Posterior cingulate gyrus (tissue), 11 donors: ENCODE data around the gene LGR4.
"Not testable (repeated sequence)": the region's sequence is repeated elsewhere in the genome, so short reads cannot be mapped to it uniquely, and the experiment has no call there.

Experiments
- DNase-seq, 10 donors: peaks; one replicate each; pipeline versions ENCODE4 v3.0.0 to v3.0.0-alpha.2; 2020 to 2021; ENCODE audit warnings: mixed read lengths in 3 of 10
- intact Hi-C: fragments of 100-400 bp; cut with DNase I; formaldehyde crosslinking; loops from one replicate; pipeline ENCODE4 v1.15.1; 2023

LGR4 gene

DNA sequence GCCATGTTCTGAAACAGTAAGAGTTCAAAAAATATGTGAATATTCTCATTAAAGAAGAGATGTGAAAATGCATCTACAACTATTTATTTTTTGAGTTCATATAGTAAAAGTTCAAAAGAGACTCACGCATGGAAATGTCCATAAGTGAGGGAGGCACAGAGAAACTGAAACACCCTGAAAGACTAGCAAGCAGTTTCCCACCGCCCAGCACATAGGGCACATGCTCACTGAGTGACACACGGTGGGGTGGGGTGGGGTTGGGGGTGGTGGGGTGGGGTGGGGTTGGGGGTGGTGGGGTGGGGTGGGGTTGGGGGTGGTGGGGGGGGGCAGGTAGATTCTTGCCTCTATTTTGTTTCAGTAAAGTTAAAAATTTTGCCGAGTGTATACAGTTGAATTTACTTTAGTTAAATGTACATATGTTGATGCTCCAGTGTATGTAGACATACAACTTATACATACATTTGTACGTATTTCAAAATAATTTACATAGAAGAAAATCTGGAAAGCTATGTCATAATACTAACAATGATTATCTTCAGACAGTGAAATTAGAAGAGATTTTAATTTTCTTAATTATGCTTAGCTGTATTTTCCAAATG lies 115.9 kb downstream of the LGR4 start:
- intact Hi-C loops, result no loop called here

DNA sequence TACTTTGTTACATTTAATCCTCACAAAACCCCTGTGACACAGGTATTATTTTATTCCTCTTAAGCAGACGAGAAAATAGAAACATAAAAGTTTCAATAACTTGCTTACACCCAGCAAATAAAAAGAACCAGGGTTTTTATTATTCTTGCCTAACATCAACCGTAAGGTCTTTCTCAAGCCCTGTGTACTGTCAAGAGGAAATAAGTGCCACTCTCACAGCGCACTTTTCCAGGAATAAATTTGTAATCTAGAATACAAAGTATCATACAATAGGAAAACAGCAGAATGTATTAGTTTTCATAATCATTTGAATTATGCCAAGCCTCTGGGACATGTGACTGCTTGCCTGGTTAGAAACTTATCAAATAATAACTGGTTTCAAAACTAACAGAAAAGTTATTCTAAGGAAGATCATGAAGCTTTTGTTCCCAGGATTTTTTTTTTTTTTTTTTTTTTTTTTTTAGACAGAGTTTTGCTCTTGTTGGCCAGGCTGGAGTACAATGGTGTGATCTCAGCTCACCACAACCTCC lies 117.0 kb downstream of the LGR4 start:
- no peak for DNase-seq

More for the DNA sequence above, 115.9 kb downstream of the LGR4 start:
- DNase-seq, result no peak

DNA sequence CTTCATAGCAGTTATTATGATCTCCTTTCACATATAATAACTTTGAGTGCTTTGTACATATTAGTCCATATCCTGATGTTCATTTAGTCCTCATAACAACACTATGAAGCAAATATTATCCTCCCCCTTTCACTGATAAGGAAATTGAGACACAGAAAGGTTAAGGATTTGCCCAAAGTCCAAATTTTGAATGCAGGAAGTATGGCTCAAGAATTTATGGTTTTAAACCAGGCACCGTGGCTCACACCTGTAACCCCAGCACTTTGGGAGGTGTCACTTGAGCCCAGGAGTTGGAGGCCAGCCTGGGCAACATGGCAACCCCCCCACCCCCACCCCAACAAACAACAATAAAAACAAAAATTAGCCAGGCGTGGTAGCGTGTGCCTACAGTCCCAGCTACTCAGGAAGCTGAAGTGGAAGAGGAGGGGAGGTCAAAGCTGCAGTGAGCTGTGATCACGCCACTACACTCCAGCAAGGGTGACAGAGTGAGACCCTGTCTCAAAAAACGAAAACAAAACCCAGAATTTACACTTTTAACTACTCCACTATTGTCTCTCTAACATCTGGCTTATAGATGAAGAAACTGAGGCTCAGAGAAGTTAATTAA lies 118.1 kb downstream of the LGR4 start:
- intact Hi-C loops, result no loop called here
- no peak for DNase-seq

More for the DNA sequence above, 117.0 kb downstream of the LGR4 start:
- intact Hi-C loops, result no loop called here

DNA sequence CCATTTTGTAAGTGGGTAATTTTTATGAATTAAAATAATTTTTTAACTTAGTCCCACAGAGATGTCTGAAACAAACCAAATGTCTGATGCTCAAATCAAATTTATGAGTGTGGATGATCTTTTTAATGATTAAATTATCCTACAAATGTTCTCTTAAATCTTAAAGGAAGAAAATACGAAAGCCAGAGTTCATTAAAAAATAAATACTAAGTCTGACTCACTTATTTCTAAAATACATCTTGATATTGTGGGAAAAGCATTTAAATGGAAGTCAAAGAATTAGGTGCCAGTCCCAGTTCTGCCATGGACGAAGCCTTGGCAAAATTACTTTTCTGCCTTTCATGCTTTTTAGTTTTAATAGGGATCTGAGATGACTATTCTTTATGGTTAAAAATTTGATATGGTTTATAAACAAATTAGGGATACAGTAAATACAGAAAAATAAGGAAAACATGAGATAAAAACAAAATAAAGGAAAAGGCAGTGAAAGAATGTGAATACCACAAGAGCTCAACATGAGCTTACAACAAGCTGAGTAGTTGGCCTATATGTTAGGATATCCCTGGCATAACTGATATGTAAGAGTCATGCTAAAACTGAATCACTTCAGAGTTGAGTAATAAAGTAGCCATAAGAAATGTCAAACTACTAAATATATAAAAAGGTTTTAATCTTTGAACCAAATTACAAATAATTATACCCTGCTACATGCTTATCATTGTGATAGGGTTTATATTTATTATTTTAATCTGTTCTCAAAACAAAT lies 118.8 kb downstream of the LGR4 start:
- DNase-seq, result no peak
- intact Hi-C loops, result no loop called here

DNA sequence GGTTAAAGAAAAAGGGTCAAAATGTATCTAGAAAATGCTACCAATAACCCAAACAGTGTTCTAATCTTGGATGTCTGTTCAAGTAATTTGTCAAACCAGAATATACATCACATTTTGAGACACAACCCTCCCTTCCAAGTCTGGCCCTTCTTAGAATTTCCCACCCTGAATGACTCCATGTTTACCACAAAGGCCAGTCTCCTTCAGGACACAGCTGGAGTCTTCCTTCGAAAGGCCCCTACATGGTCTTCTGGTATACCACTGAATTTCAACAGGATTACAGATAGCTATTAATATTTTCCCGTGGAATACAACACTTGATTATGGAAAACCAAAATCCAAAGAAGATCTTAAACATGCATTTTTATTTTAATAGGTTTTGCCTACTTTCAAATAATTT lies 119.8 kb downstream of the LGR4 start:
- no peak for DNase-seq
- intact Hi-C loops, result no loop called here

DNA sequence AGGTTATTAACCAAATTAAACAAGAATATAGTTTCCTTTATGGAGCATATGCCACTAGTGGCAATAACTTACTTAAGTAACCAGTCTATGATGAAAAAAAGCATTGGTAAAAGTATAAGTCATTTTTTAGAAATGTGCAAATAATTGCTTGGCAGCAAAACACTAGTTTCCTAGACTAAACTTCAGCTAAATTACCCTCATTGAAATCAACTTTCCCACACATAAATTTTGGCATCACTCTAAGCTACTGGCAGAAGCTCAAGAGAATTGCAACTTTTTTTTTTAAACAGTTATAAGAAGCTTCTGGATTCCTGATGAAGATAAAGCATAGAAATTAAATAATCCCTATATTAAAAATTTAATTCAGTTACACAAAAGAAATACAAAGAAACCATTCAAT lies 122.1 kb downstream of the LGR4 start:
- intact Hi-C loops, result no loop called here
- DNase-seq, result no peak

DNA sequence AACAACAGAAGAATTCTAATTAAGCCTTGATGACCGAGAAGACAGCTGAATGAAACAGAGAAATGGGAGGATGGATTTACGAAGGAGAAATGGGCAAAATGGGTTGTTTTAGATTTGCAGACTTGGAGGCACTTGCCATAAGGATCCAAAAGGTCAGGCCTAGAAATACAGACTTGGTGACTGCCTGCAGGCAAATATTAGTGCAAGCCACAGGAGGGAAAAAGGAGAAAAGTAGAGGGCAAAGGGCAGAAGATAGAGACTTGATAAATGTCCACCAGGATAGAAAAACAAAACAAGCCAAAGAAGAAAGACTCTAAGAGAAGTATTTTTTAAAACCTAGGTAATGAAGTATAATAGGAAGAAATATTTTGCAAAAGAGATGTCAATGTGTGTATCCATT lies 122.7 kb downstream of the LGR4 start:
- intact Hi-C loops, result no loop called here
- no peak for DNase-seq

DNA sequence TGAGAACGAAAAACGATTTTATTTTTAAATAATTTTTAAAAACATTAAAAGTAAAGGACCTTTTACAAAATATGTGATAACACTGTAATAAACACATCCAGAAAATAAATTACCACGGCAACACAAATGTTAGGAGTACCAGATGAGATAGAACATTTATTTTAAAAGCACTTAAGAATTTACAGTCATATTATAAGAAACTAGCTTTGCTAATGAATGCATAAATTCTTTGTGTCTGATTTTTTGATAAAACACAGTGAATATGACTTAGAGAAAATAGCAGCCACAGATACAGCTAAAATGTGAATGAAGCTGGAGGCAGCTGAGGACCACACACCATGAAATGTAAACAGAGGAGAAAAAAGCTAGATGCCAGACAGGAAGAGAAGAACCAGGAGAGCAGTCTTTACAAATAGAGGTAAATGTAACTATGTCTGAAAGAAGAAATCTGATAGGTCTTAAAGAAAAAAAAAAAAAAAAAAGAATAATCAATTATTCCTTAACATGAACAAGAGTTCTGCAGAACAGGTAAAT lies 124.2 kb downstream of the LGR4 start:
- DNase-seq, result no peak
- intact Hi-C loops, result no loop called here

DNA sequence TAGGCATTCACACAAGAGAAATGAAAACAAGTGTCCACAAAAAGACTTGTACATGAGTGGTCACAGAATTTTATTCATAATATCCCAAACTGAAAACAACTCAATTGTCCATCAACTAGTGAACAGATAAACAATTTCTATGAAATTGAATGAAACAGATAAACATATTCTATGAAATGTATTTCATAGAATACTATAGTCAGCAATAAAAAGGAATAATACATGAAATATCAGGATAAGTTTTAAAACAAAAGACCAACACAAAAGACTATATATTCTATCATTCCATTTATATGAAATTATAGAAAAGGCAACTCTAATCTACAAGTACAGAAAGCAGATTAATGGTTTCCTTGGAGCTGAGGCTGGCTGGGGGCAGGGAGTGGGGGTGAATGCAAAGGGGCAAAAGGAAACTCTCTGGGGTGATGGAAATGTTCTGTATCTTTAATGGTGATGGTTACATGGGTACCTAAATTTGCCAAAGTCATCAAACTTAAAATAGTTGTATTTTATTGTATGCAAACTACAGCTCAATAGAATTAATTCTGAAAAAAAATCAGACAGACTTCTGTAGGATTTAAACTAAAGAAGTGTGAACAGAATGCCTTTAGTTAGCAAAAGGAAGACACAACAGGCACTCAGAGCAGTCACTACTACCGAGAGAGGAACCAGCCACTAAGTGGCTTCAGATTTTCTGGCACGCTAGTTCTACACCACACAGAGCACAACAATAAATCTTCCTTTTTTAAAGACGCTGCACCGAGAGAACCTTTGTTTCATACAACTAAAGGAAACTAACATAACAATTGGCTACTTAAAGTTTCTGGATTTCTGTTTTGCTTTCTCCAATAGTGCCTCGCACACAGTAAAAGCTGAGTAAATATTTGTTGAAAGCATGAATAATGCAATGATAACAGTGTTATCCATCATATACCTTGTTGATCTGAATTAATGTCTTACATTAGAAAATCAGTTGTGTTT lies 124.9 kb downstream of the LGR4 start:
- intact Hi-C loops, result no loop called here
- no peak for DNase-seq

DNA sequence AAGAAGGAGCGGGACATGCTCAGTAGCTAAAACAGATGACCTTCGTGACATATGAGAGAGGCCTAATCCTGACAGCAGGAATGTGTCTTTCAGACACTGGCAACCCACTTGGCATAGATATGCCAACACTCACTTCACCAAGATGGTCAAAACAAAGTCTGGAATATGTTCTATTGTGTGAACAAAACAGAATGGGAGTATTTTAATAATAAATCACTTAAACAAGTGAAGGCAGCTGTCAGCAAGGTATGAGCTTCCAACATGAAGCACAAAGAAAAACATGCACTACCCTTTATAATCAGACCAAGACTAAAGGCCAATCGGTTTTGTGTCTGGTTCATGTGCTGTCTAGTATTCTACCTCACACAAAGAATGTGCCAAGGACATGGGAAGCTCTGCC lies 132.6 kb downstream of the LGR4 start:
- no peak for DNase-seq
- intact Hi-C loops, result no loop called here

DNA sequence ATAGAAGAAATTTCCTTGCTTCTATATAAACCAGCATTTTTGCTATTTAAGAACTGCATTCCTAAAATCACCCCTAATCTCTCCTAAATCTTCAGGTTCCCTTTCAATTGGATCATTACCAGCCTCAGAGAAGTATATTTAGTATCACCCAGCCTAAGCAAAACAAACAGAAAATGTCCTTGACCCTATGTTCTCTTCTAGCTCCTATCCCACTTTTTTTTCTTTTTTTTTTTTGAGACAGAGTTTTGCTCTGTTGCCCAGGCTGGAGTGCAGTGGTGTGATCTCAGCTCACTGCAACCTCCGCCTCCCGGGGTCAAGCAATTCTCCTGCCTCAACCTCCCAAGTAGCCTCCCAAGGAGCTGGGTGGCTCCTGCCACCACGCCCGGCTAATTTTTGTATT lies 137.8 kb downstream of the LGR4 start:
- intact Hi-C loops, DNase-seq: not testable (repeated sequence)

DNA sequence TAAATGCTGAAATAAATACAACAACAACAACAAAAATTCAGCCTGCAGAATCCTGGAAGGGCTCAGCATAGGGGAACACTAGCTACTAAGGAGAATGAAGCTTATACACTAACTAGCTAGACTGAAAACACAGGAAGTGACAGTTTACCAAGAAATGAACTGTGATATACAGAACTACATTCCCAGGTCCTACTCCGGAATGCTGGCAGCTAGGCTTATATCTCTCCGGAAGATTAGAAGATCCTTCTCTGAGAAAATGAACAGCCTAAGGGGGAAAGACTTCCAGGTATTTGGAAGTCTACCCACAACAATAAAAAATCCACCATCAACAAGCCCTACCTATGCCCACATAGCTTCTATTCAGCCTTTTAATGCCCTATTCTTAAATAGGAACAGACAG lies 140.6 kb downstream of the LGR4 start:
- intact Hi-C loops, result no loop called here
- no peak for DNase-seq

DNA sequence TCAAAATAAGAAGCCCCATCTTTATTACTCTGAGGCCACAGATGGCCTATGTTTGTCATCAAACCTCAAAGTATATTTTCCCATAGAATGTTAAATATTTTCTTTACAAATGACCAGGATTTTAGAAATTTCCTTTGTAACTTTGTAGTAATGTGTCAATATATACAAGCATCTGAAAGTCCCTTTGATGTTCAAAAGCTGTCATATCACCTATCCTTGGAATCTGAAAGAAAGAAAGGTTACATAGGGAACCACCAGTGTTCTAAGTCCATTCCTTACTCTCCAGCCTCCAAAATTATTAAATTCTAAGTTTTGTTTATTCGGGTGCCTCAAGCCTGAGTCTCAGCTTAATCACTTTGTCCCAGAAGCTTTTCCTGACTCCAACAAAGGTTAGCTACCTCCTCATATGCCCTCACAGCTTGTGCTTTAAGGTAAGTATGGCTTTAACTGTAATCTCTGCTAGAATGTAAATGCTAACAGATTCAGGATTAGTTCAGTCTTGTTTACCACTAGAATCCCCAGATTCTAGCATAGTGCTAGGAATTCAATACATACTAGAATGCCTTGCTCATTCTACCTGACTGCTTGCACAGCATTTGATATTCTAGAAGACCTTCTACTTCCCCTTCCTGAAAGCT lies 141.8 kb downstream of the LGR4 start:
- intact Hi-C loops, result no loop called here
- DNase-seq, result no peak

DNA sequence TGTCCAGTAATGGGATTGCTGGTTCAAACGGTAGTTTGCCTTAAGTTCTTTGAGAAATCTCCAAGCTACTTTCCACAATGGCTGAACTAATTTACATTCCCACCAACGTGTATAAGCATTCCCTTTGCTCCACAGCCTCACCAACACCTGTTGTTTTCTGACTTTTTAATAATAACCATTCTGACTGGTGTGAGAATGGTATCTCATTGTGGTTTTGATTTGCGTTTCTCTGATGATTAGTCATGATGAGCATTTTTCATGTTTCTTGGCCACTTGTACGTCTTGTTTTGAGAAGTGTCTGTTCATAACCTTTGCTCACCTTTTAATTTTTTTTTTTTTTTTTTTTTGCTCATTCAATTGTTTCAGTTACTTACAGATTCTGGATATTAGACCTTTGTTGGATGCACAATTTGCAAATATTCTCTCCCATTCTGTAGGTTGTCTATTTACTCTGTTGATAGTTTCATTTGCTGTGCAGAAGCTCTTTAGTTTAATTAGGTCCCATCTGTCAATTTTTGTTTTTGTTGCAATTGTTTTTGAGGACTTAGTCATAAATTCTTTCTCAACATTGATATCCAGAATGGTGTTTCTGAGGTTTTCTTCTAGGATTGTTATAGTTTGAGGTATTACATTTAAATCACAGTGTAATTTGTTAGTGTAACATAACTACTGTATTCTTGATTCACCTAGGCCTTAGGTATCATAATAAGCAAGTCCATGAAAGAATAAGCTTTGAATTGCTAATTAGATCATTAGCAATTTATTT lies 142.5 kb downstream of the LGR4 start:
- intact Hi-C loops, result no loop called here
- DNase-seq, result no peak

DNA sequence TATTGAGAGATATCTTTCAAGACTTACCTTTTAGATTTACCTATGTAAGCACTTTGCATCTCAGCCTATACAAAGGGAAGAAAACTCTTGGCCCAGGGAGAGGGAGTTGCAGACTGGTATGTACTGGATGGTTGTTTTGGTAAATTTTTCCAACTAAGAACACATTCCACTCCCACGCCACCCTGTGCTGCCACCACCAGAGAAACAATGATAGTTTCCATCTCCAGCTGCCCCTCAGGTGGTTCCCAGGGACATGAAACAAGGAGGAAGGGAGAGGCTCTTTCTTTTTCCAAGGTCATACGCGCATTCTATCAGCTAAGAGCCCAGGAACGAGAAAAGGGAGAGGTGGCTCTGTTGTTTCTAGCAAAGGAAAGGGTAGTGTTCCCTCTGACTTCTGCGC lies 144.0 kb downstream of the LGR4 start:
- intact Hi-C loops, result no loop called here

DNA sequence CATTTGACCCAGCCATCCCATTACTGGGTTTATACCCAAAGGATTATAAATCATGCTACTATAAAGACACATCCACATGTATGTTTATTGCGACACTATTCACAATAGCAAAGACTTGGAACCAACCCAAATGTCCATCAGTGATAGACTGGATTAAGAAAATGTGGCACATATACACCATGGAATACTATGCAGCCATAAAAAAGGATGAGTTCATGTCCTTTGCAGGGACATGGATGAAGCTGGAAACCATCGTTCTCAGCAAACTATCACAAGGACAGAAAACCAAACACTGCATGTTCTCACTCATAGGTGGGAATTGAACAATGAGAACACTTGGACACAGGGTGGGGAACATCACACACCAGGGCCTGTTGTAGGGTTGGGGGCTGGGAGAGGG lies 145.5 kb downstream of the LGR4 start:
- intact Hi-C loops, DNase-seq: not testable (repeated sequence)

More for the DNA sequence above, 144.0 kb downstream of the LGR4 start:
- no peak for DNase-seq

DNA sequence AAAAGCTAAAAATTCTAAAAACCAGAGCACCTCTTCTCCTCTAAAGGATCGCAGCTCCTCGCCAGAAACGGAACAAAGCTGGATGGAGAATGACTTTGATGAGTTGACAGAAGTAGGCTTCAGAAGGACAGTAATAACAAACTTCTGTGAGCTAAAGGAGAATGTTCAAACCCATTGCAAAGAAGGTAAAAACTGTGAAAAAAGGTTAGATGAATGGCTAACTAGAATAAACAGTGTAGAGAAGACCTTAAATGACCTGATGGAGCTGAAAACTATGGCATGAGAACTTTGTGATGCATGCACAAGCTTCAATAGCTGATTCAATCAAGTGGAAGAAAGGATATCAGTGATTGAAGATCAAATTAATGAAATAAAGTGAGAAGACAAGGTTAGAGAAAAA lies 150.4 kb downstream of the LGR4 start:
- intact Hi-C loops, result not testable (repeated sequence)

DNA sequence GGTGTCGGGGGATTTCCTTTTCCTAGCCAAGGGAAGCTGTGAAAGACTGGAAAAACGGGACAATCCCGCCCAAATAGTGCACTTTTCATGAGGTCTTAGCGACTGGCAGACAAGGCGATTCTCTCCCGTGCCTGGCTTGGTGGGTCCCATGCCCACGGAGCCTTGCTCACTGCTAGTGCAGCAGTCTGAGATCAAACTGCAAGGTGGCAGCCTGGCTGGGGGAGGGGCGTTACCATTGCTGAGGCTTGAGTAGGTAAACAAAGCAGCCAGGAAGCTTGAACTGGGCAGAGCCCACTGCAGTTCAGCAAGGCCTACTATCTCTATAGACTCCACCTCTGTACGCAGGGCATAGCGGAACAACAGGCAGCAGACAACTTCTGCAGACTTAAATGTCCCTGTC lies 151.2 kb downstream of the LGR4 start:
- peak in 1 of 10 donors; percentile 60 for DNase-seq
- intact Hi-C loops, result not testable (repeated sequence)

More for the DNA sequence above, 150.4 kb downstream of the LGR4 start:
- DNase-seq, result not testable (repeated sequence)

DNA sequence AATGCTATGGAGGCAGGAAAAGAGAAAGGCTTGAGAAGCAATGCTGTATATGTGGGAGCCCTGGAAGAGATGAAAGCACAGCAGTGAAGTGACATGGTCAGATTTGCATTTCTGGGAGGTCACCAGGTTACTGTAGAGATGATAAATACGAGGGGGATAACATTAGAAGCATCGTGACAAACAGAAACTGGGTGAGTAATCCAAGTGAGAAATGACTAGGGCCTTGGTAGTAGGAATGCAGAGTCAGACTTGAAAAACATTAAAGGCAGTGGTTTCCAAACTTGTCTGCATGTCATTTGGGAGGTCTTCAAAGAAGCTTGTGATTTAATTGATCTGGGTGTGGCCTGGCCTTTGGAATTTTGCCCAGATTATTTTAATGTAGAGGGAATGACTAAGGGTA lies 153.5 kb downstream of the LGR4 start:
- no peak for DNase-seq
- intact Hi-C loops, result no loop called here
